ENCODE data around the gene COL23A1.

COL23A1 gene

GRCh38 chr5:178245389-178245788 is 344.8 kb downstream of the COL23A1 start:
- no peak overlapping the region for H3K4me3 ChIP-seq (ENCODE audit: low read depth, low read length)
- TF ChIP-seq ZNF473 (tag by site-specific recombination; IDR thresholded peaks at IDR 0.05) (0 out of 2 replicates have a peak, but pooled peaks have one; percentile 19), CTCF (tag by site-specific recombination; IDR thresholded peaks at IDR 0.05) (no peak), ZSCAN23 (tag by site-specific recombination; IDR thresholded peaks at IDR 0.05) (no peak), ZNF366 (tag by site-specific recombination; conservative IDR thresholded peaks at IDR 0.05) (peak; percentile 97), ZFHX2 (tag by site-specific recombination; conservative IDR thresholded peaks at IDR 0.05) (peak; percentile 17; the same call in 1 of the 2 replicates), ZNF114 (tag by site-specific recombination; IDR thresholded peaks at IDR 0.05) (0 out of 2 replicates have a peak, but pooled peaks have one; percentile 41), EGR2 (tag by site-specific recombination; IDR thresholded peaks at IDR 0.05; ENCODE audit: low read depth) (peak; percentile 46; the same call in 1 of the 2 replicates), ZBTB17 (tag by site-specific recombination; IDR thresholded peaks at IDR 0.05) (peak; percentile 98), SP3 (tag by site-specific recombination; IDR thresholded peaks at IDR 0.05) (no peak), ZNF701 (tag by site-specific recombination; IDR thresholded peaks at IDR 0.05) (no peak)
- no peaks in the 10 kb centered on the region for H3K9me3 ChIP-seq (ENCODE audit: control insufficient read depth, insufficient read depth, low read depth, low read length)
- ChIA-PET POLR2A (no interaction called here), CTCF (no interaction called here)
- no peaks in the 10 kb centered on the region for H3K36me3 ChIP-seq (ENCODE audit: control insufficient read depth in 2 of 2, insufficient read depth in 1 of 2, low read length in 2 of 2)
- no peaks in the 10 kb centered on the region for H3K4me1 ChIP-seq (ENCODE audit: control insufficient read depth, insufficient read depth, low read length)
- no peak overlapping the region for H3K27ac ChIP-seq (ENCODE audit: extremely low read depth, low read depth, low read length)

GRCh38 chr5:178244576-178244975 is 345.6 kb downstream of the COL23A1 start:
- Histone ChIP-seq H3K36me3 (ENCODE audit: control insufficient read depth in 2 of 2, insufficient read depth in 1 of 2, low read length in 2 of 2) (no peaks in the 10 kb centered on the region), H3K9me3 (ENCODE audit: control insufficient read depth, insufficient read depth, low read depth, low read length) (no peaks in the 10 kb centered on the region), H3K27ac (ENCODE audit: extremely low read depth, low read depth, low read length) (no peak overlapping the region), H3K4me1 (ENCODE audit: control insufficient read depth, insufficient read depth, low read length) (no peaks in the 10 kb centered on the region), H3K4me3 (ENCODE audit: low read depth, low read length) (no peak overlapping the region)
- ChIA-PET POLR2A (no interaction called here), CTCF (interaction anchor here (2.4 kb wide), 1 partner anchor 10 kb away, joined by 8 read pairs; no protein-coding TSS in a partner anchor)
- TF ChIP-seq ZNF792 (tag by site-specific recombination; IDR thresholded peaks at IDR 0.05) (no peak), ZNF423 (tag by site-specific recombination; IDR thresholded peaks at IDR 0.05) (no peak), TSHZ1 (tag by site-specific recombination; IDR thresholded peaks at IDR 0.05; ENCODE audit: borderline replicate concordance) (no peak), ZNF704 (tag by site-specific recombination; IDR thresholded peaks at IDR 0.05) (no peak), YY2 (tag by site-specific recombination; IDR thresholded peaks at IDR 0.05) (no peak), ZNF292 (tag by site-specific recombination; IDR thresholded peaks at IDR 0.05; ENCODE audit: borderline replicate concordance, low read depth) (no peak), ZNF354C (tag by site-specific recombination; IDR thresholded peaks at IDR 0.05; ENCODE audit: borderline replicate concordance, low read depth) (no peak), ZNF707 (tag by site-specific recombination; IDR thresholded peaks at IDR 0.05) (no peak), PBX3 (CRISPR knock-in tag; IDR thresholded peaks at IDR 0.05) (no peak), ZFP41 (tag by site-specific recombination; IDR thresholded peaks at IDR 0.05; ENCODE audit: borderline replicate concordance) (no peak), ZBTB10 (tag by site-specific recombination; IDR thresholded peaks at IDR 0.05) (no peak), ZBTB7A (tag by site-specific recombination; IDR thresholded peaks at IDR 0.05; ENCODE audit: low read depth) (no peak), SP2 (tag by site-specific recombination; IDR thresholded peaks at IDR 0.05) (no peak), KLF1 (tag by site-specific recombination; IDR thresholded peaks at IDR 0.05) (no peak), ZNF155 (tag by site-specific recombination; IDR thresholded peaks at IDR 0.05) (no peak)

Data from HEK293 (cell line).